HG02610 (cell line): ENCODE measurements around the gene OPHN1.
"Not testable (repeated sequence)": the region's sequence is repeated elsewhere in the genome, so short reads cannot be mapped to it uniquely, and the experiment has no call there.

Experiments used
- ATAC-seq: cut with Tn5 transposase; IDR thresholded peaks from one replicate; pipeline ENCODE4 v1.9.1; 2021; ENCODE audit warnings: mild to moderate bottlenecking, moderate library complexity; ENCODE audit not compliant: unreplicated experiment

Gene OPHN1

DNA sequence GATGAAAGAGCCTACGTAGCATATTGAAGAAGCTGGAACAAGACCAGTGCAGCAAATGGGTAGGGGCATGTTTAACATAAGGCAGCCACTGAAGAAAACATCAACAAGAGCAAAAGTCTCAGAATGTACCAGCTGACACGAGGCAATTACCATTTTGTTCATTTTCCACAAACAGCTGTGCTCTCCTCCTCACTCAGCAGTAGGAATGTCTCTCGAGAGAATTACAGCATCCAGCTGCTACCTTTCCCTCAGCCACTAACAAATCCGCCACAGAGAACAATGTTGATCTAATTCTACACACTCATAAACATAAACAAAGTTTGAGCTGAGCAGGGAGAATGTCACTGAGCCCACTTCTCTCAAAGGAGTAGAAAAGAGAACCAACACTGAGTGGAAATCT is 68.0 kb downstream of the OPHN1 start:
- no peak for ATAC-seq

- ATAC-seq, result no peak
These were observed 69.3 kb downstream of the OPHN1 start for GRCh38 chrX:68363984-68364383.

GRCh38 chrX:68358679-68359078 is 74.6 kb downstream of the OPHN1 start:
- no peak for ATAC-seq

- ATAC-seq, result no peak
These were observed 77.7 kb downstream of the OPHN1 start for GRCh38 chrX:68355629-68355920.

DNA sequence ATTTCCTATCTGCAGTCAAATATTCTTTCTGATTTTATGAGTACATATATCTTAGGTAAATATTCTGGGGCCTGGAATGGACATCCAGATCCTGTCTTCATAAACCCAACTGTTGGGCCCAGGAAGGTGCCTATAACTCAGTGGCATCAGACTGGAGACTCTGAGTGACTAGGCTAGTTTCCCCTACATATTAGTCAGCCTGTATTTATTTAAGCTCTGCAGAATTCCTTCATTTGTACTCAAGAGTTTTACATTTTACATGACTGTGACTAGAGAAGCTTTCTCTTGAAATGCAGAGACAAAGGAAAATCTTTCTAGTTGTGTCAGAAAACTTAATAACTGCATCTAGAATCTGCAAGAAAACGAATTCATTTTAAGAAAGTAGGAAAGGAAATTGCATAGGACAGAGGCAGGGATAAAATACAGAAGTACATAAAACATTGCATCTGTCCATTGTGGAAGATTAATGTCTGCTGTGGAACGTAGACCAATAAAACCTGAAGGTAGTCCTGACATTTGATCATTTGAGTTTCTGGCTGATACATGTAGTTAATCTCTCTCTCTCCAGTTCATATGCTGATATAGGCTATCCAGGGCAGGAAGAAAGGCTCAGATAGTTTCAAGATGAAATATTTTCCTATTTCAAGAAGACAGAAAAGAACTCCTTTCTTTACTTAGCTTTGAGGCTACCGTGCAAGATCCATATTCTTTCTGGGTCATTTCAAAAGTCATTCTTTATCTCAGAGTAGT is 78.2 kb downstream of the OPHN1 start:
- ATAC-seq, result no peak

DNA sequence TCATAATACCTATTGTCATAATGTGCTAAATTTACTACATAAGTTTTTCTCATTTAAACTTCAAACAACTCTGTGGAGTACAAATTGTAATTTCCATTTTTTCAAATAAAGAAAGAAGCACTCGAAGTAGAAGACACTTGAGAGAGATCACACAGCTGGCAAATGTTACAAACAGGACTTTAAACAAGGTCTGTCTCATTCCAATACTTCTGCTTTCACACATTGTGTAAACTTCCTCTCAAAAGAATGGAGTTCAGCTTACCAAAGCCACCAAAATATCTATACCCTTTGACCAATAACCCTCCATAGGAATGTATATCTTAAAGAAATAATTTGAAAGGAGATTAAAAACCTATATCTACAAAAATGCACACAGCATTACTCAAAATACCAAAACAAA is 88.3 kb downstream of the OPHN1 start:
- ATAC-seq, result no peak

DNA sequence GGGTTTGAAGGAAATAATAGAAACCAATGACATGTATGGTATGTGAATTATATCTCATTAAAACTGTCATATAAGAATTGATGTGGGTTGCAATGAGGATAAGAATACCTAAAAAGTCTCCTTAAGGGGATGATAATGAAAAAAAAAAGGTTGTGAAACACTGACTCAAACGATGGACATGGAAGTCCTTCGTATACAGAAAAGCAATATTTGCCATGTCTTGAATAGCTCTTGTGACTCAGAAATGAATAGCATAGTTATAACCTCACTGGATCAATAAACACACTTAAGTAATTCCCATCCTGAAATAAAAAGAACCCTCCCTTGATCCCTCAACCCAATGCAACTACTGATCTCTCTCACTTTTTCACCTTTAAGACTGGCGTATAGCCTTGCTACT is 89.7 kb downstream of the OPHN1 start:
- no peak for ATAC-seq

- ATAC-seq, result no peak
These were observed 101.0 kb downstream of the OPHN1 start for GRCh38 chrX:68332201-68332731.

DNA sequence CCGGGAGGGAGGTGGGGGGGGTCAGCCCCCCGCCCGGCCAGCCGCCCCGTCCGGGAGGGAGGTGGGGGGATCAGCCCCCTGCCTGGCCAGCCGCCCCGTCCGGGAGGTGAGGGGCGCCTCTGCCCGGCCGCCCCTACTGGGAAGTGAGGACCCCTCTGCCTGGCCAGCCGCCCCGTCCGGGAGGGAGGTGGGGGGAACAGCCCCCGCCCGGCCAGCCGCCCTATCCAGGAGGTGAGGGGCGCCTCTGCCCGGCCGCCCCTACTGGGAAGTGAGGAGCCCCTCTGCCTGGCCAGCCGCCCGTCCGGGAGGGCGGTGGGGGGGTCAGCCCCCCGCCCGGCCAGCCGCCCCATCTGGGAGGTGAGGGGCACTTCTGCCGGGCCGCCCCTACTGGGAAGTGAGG is 106.5 kb downstream of the OPHN1 start:
- ATAC-seq, result not testable (repeated sequence)

- no peak for ATAC-seq
These were observed 125.5 kb downstream of the OPHN1 start for GRCh38 chrX:68307769-68308168.

GRCh38 chrX:68304602-68305001 is 128.7 kb downstream of the OPHN1 start:
- no peak for ATAC-seq

DNA sequence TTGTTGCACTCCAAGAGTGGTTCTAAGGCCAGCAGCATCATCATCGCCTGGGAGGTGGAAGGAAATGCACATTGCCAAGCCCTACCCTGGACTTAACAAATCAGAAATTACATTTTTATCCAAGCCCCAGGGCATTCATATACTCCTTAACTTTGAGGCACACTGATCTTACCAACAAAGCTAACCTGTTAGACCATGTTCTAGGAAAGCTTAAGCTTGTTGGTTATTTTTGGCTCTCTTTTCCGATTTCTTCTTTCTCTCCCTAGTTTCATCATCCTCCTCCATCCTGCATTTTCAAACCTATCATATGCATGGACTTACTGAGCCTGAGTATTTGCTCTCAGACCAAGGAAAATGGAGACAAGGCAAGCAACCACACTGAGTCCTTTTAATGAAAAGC is 133.4 kb downstream of the OPHN1 start:
- no peak for ATAC-seq

DNA sequence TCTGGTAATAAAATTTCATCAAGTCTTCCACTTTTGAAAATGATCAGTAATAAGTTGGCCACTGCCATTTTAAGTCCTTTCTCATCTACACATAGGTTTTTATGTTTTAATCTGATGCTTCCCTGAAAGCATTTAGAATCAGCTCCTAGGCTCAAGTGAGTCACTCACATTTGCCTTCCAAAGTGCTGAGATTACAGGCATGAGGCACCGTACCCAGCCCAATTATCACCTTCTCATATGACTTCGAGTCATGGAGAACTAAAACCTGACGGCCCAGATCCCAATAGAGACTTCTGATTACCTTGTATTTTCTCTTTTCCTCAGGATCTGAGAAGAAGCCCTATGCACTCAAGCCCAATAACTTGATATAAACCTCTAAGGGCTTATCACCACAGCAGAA is 140.8 kb downstream of the OPHN1 start:
- no peak for ATAC-seq

DNA sequence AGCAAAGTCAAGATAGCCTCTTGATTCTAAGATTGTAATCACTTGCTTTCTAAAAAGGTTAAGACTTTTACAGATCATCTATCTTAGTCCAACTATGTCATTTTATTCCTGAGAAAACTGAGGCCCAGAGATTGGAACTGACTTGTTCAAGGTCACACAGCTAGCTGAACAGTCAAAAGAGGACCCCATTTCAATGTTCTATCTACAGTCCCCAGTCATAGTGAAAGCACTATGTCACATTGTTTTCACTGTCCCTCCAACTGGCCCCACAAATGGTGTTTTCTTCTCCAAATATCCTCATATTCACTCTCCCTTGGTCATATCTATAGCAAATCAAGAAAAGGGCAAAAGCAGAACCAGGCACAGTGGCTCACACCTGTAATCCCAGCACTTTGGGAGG is 145.2 kb downstream of the OPHN1 start:
- ATAC-seq, result no peak

- ATAC-seq, result no peak
These were observed 145.9 kb downstream of the OPHN1 start for GRCh38 chrX:68287419-68287818.

DNA sequence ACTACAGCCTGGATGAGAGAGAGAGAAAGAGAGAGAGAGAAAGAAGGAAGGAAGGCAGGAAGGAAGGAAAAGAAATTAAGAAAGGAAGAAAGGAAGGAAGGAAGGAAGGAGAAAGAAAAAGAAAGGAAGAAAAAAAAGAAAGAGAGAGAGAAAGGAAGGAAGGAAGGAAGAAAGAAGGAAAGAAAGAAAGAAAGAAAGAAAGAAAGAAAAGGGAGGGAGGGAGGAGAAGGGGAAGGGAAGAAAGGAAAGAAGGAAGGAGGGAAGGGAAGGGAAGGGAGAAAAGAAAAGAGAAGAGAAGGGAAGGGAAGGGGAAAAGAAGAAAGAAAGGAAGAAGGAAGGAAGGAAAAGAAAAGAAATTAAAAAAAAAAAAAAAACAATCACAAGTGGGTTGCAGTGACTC is 146.3 kb downstream of the OPHN1 start:
- no peak for ATAC-seq

DNA sequence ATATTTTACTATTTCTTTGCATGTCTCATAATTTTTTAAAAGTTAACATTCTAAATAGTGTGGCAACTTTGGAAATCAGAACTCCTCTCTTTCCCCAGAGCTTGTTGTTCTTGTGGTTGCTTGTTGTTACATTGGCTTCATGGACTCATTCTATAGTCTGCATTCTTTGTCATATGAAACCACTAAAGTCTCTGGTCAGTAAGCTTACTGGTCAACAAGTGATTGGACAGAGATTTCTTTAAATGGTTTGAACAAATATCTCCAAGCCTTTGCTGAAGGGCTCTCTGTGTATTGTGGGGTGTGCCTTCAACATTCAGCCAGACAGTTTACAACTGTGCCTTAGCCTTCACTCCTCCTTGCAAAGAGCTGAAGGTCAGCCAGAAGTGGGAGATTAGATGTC is 147.2 kb downstream of the OPHN1 start:
- ATAC-seq, result no peak

- no peak for ATAC-seq
These were observed 148.9 kb downstream of the OPHN1 start for GRCh38 chrX:68284281-68284904.

DNA sequence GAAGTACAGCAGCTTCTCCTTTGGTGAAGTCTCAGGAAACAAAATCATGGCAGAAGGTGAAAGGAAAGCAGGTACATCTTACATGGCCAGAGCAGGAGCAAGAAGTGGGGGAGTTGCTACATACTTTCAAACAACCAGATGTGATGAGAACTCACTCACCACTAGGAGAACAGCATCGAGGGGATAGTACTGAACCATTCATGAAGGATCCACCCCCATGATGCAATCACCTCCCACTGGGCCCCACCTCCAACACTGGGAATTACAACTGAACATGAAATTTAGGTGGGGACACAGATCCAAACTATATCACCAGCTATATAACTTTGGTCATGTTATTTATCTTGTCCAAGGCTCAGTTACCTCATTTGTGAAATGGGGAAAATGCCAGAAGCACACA is 159.4 kb downstream of the OPHN1 start:
- no peak for ATAC-seq

DNA sequence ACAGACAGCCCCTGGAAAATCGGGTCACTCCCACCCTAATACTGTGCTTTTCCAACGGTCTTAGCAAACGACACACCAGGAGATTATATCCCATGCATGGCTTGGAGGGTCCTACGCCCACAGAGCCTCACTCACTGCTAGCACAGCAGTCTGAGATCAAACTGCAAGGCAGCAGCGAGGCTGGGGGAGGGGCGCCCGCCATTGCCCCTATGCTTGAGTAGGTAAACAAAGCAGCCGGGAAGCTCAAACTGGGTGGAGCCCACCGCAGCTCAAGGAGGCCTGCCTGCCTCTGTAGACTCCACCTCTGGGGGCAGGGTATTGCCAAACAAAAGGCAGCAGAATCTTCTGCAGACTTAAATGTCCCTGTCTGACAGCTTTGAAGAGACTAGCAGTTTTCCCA is 168.5 kb downstream of the OPHN1 start:
- not testable (repeated sequence) for ATAC-seq

GRCh38 chrX:68261060-68261672 is 172.1 kb downstream of the OPHN1 start:
- ATAC-seq, result no peak

- no peak for ATAC-seq
These were observed 176.3 kb downstream of the OPHN1 start for GRCh38 chrX:68256990-68257389.
